Activated T-helper 2 cell treated with anti-CD3 and anti-CD28 coated beads, Interferon-gamma antibody, Interleukin-2, Interleukin-4, amounts not matched to agents 10 μg/mL and 5 μg/mL and 100 μg/mL, durations not matched to agents 14 hours and 24 hours and 36 hours (primary cell): ENCODE data around the gene ITGAD. TPM values are rescaled to one million over a fixed set of nuclear protein-coding genes. Genes with fewer than 3 reads are reported as not detected.

Source experiments
- DNase-seq: peaks from one replicate; pipeline ENCODE4 v3.0.0; 2021; ENCODE audit warnings: low spot score
- H3K27ac Mint-ChIP-seq: one replicate; pipeline ENCODE4 v1.8.0; 2021; ENCODE audit warnings: mixed read lengths
- H3K27me3 Mint-ChIP-seq: one replicate; pipeline ENCODE4 v1.8.0; 2021; ENCODE audit warnings: low read depth, mixed read lengths
- H3K36me3 Mint-ChIP-seq: one replicate; pipeline ENCODE4 v1.8.0; 2021; ENCODE audit warnings: low read depth, mixed read lengths
- H3K4me1 Mint-ChIP-seq: one replicate; pipeline ENCODE4 v1.8.0; 2021; ENCODE audit warnings: low read depth, mixed read lengths
- H3K4me3 Mint-ChIP-seq: one replicate; pipeline ENCODE4 v1.8.0; 2021; ENCODE audit warnings: low read depth, mild to moderate bottlenecking, moderate library complexity, mixed read lengths
- H3K9me3 Mint-ChIP-seq: one replicate; pipeline ENCODE4 v1.8.0; 2021; ENCODE audit warnings: mixed read lengths
- intact Hi-C: fragments of 100-400 bp; cut with micrococcal nuclease; formaldehyde crosslinking; loops from one replicate; pipeline ENCODE4 v1.15.1; 2023
- total RNA-seq: library from RNA; stranded (reverse); gene quantifications from 2 replicates; pipeline ENCODE4 v1.2.3, GENCODE V29; 2022

Gene ITGAD
- 0.18 and 0.21 TPM in 2 replicates for total RNA-seq

GRCh38 chr16:31393056-31393455, at the start of gene ITGAD:
Gene ITGAD, plus strand, starts transcription at chr16:31393335. Its CDS starts 26 bp downstream, at chr16:31393361.
- intact Hi-C loops: no loop called here
- DNase-seq: no peak
- peaks cover 8% of the 10 kb centered on the region for H3K4me1 Mint-ChIP-seq
- H3K27ac Mint-ChIP-seq: no peak within 1 kb of the TSS
- H3K9me3 Mint-ChIP-seq: no peaks in the 10 kb centered on the region
- no peaks in the 10 kb centered on the region for H3K36me3 Mint-ChIP-seq
- H3K27me3 Mint-ChIP-seq: peaks cover 6% of the 10 kb centered on the region
- H3K4me3 Mint-ChIP-seq: no peak within 1 kb of the TSS

GRCh38 chr16:31344712-31345111, 48.4 kb upstream of the ITGAD start:
- H3K9me3 Mint-ChIP-seq: peaks cover 4% of the 10 kb centered on the region
- no peak overlapping the region for H3K4me3 Mint-ChIP-seq
- H3K27me3 Mint-ChIP-seq: peaks cover 14% of the 10 kb centered on the region
- DNase-seq: no peak
- H3K27ac Mint-ChIP-seq: no peak overlapping the region
- peaks cover 11% of the 10 kb centered on the region for H3K4me1 Mint-ChIP-seq
- H3K36me3 Mint-ChIP-seq: peaks cover 3% of the 10 kb centered on the region
- intact Hi-C loops: no loop called here

GRCh38 chr16:31347445-31347844, 45.7 kb upstream of the ITGAD start:
- Mint-ChIP-seq H3K9me3 (peaks cover 4% of the 10 kb centered on the region), H3K4me3 (no peak overlapping the region), H3K36me3 (peaks cover 3% of the 10 kb centered on the region), H3K27me3 (peaks cover 2% of the 10 kb centered on the region), H3K4me1 (peaks cover 28% of the 10 kb centered on the region), H3K27ac (no peak overlapping the region)
- intact Hi-C loops: no loop called here
- no peak for DNase-seq

- H3K27me3 Mint-ChIP-seq: no peaks in the 10 kb centered on the region
- peaks cover 38% of the 10 kb centered on the region for H3K4me1 Mint-ChIP-seq
- no peak overlapping the region for H3K4me3 Mint-ChIP-seq
- H3K9me3 Mint-ChIP-seq: no peaks in the 10 kb centered on the region
- no peaks in the 10 kb centered on the region for H3K36me3 Mint-ChIP-seq
- DNase-seq: no peak
- no peak overlapping the region for H3K27ac Mint-ChIP-seq
- intact Hi-C loops: no loop called here
These were observed 44.6 kb upstream of the ITGAD start for GRCh38 chr16:31348579-31348978.

GRCh38 chr16:31350275-31351005, 42.7 kb upstream of the ITGAD start:
- DNase-seq: no peak

GRCh38 chr16:31351246-31351941, 41.7 kb upstream of the ITGAD start:
- no peaks in the 10 kb centered on the region for H3K36me3 Mint-ChIP-seq
- intact Hi-C loops: loop anchor here (5.0 to 10.0 kb wide), 3 partner anchors 84 to 147 kb away; partner anchors contain the start of gene PYCARD
- no peak overlapping the region for H3K4me3 Mint-ChIP-seq
- H3K4me1 Mint-ChIP-seq: peaks cover 54% of the 10 kb centered on the region
- peak overlapping the region; percentile 77 for H3K27ac Mint-ChIP-seq
- no peak for DNase-seq
- H3K9me3 Mint-ChIP-seq: no peaks in the 10 kb centered on the region
- no peaks in the 10 kb centered on the region for H3K27me3 Mint-ChIP-seq

More at GRCh38 chr16:31350275-31351005, 42.7 kb upstream of the ITGAD start:
- H3K4me3 Mint-ChIP-seq: no peak overlapping the region
- no peaks in the 10 kb centered on the region for H3K9me3 Mint-ChIP-seq
- no peaks in the 10 kb centered on the region for H3K27me3 Mint-ChIP-seq
- H3K4me1 Mint-ChIP-seq: peaks cover 45% of the 10 kb centered on the region
- no peaks in the 10 kb centered on the region for H3K36me3 Mint-ChIP-seq
- intact Hi-C loops: loop anchor here (5.0 to 10.0 kb wide), 3 partner anchors 83 to 146 kb away; partner anchors contain the start of gene PYCARD
- H3K27ac Mint-ChIP-seq: peak overlapping the region; percentile 32

- no peaks in the 10 kb centered on the region for H3K27me3 Mint-ChIP-seq
- H3K4me1 Mint-ChIP-seq: peaks cover 56% of the 10 kb centered on the region
- H3K4me3 Mint-ChIP-seq: no peak overlapping the region
- H3K9me3 Mint-ChIP-seq: no peaks in the 10 kb centered on the region
- DNase-seq: no peak
- H3K27ac Mint-ChIP-seq: peak overlapping the region; percentile 77
- intact Hi-C loops: loop anchor here (5.0 to 10.0 kb wide), 3 partner anchors 85 to 147 kb away; partner anchors contain the start of gene PYCARD
- H3K36me3 Mint-ChIP-seq: no peaks in the 10 kb centered on the region
These were observed 41.2 kb upstream of the ITGAD start for GRCh38 chr16:31351942-31352325.

GRCh38 chr16:31352376-31353115, 40.6 kb upstream of the ITGAD start:
- no peak overlapping the region for H3K4me3 Mint-ChIP-seq
- H3K36me3 Mint-ChIP-seq: peaks cover 3% of the 10 kb centered on the region

GRCh38 chr16:31354394-31355291, 38.5 kb upstream of the ITGAD start, which contains the start of gene ITGAX:
Gene ITGAX, plus strand, starts transcription at chr16:31355176. Its CDS starts 79 bp downstream, at chr16:31355255.
- H3K9me3 Mint-ChIP-seq: no peaks in the 10 kb centered on the region
- H3K27ac Mint-ChIP-seq: peak within 1 kb of the TSS; percentile 97
- H3K4me3 Mint-ChIP-seq: peak within 1 kb of the TSS; percentile 86
- intact Hi-C loops: loop anchor here (1.0 to 10.0 kb wide), 5 partner anchors 32 to 515 kb away; partner anchors contain the start of gene PYCARD
- no peaks in the 10 kb centered on the region for H3K27me3 Mint-ChIP-seq
- peaks cover 9% of the 10 kb centered on the region for H3K36me3 Mint-ChIP-seq
- peak; percentile 64 for DNase-seq
- peaks cover 62% of the 10 kb centered on the region for H3K4me1 Mint-ChIP-seq

More at GRCh38 chr16:31352376-31353115, 40.6 kb upstream of the ITGAD start:
- no peak for DNase-seq
- H3K27ac Mint-ChIP-seq: peak overlapping the region; percentile 77
- H3K4me1 Mint-ChIP-seq: peaks cover 60% of the 10 kb centered on the region
- no peaks in the 10 kb centered on the region for H3K27me3 Mint-ChIP-seq
- no peaks in the 10 kb centered on the region for H3K9me3 Mint-ChIP-seq
- intact Hi-C loops: loop anchor here (5.0 to 10.0 kb wide), 3 partner anchors 85 to 148 kb away; partner anchors contain the start of gene PYCARD

- intact Hi-C loops: loop anchor here (1.0 to 10.0 kb wide), 2 partner anchors 31 to 151 kb away; partner anchors contain the start of gene PYCARD
- no peaks in the 10 kb centered on the region for H3K9me3 Mint-ChIP-seq
These were observed 37.6 kb upstream of the ITGAD start for GRCh38 chr16:31355431-31356100.

More at GRCh38 chr16:31355431-31356100, 37.6 kb upstream of the ITGAD start:
- peak overlapping the region; percentile 86 for H3K4me3 Mint-ChIP-seq
- peaks cover 14% of the 10 kb centered on the region for H3K36me3 Mint-ChIP-seq
- H3K4me1 Mint-ChIP-seq: peaks cover 56% of the 10 kb centered on the region
- no peak for DNase-seq
- H3K27me3 Mint-ChIP-seq: no peaks in the 10 kb centered on the region
- peak overlapping the region; percentile 97 for H3K27ac Mint-ChIP-seq
